HG02973 (cell line): Measurements from ENCODE around the gene GAD2.
"Not testable (repeated sequence)": the region's sequence is repeated elsewhere in the genome, so short reads cannot be mapped to it uniquely, and the experiment has no call there.

Source experiments
- ATAC-seq: cut with Tn5 transposase; IDR thresholded peaks from one replicate; pipeline ENCODE4 v1.9.1; 2021; ENCODE audit warnings: moderate library complexity; ENCODE audit not compliant: unreplicated experiment

Gene GAD2

GRCh38 chr10:26314265-26315013 lies 97.9 kb downstream of the GAD2 start:
- ATAC-seq: no peak

GRCh38 chr10:26318672-26319071 lies 102.1 kb downstream of the GAD2 start:
- no peak for ATAC-seq

- ATAC-seq: no peak
These were observed 106.6 kb downstream of the GAD2 start for GRCh38 chr10:26323219-26323618.

- ATAC-seq: no peak
These were observed 110.3 kb downstream of the GAD2 start for GRCh38 chr10:26326851-26327250.

- ATAC-seq: no peak
These were observed 111.2 kb downstream of the GAD2 start for GRCh38 chr10:26327811-26328210.

- ATAC-seq: no peak
These were observed 114.8 kb downstream of the GAD2 start for GRCh38 chr10:26331371-26331770.

- ATAC-seq: no peak
These were observed 117.8 kb downstream of the GAD2 start for GRCh38 chr10:26334232-26334931.

GRCh38 chr10:26334932-26335573 lies 118.5 kb downstream of the GAD2 start:
- ATAC-seq: peak; percentile 76

- peak; percentile 68 for ATAC-seq
These were observed 119.1 kb downstream of the GAD2 start for GRCh38 chr10:26335574-26336093.

- no peak for ATAC-seq
These were observed 120.4 kb downstream of the GAD2 start for GRCh38 chr10:26336979-26337378.

GRCh38 chr10:26341701-26342100 lies 125.1 kb downstream of the GAD2 start:
- no peak for ATAC-seq

GRCh38 chr10:26348821-26349417 lies 132.3 kb downstream of the GAD2 start:
- ATAC-seq: not testable (repeated sequence)
